ENCODE data around the gene TCF7L2.

The TCF7L2 gene

GRCh38 chr10:113007343-113007771, 57.3 kb downstream of the TCF7L2 start:
- H3K36me3 ChIP-seq (ENCODE audit: control insufficient read depth, insufficient read depth, low read length) = no peaks in the 10 kb centered on the region
- peaks cover 4% of the 10 kb centered on the region for H3K27me3 ChIP-seq (replicated peaks; ENCODE audit: control insufficient read depth, insufficient read depth, low read length)
- TF ChIP-seq, protein P1, sequence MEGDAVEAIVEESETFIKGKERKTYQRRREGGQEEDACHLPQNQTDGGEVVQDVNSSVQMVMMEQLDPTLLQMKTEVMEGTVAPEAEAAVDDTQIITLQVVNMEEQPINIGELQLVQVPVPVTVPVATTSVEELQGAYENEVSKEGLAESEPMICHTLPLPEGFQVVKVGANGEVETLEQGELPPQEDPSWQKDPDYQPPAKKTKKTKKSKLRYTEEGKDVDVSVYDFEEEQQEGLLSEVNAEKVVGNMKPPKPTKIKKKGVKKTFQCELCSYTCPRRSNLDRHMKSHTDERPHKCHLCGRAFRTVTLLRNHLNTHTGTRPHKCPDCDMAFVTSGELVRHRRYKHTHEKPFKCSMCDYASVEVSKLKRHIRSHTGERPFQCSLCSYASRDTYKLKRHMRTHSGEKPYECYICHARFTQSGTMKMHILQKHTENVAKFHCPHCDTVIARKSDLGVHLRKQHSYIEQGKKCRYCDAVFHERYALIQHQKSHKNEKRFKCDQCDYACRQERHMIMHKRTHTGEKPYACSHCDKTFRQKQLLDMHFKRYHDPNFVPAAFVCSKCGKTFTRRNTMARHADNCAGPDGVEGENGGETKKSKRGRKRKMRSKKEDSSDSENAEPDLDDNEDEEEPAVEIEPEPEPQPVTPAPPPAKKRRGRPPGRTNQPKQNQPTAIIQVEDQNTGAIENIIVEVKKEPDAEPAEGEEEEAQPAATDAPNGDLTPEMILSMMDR (IDR thresholded peaks at IDR 0.05; ENCODE audit: insufficient read depth, low read length, poor library complexity, severe bottlenecking) = no peak
- no peak overlapping the region for H3K4me3 ChIP-seq (replicated peaks; ENCODE audit: low read depth, low read length)
- no peak for DNase-seq (ENCODE audit: extremely low read depth, insufficient read length)

DNA sequence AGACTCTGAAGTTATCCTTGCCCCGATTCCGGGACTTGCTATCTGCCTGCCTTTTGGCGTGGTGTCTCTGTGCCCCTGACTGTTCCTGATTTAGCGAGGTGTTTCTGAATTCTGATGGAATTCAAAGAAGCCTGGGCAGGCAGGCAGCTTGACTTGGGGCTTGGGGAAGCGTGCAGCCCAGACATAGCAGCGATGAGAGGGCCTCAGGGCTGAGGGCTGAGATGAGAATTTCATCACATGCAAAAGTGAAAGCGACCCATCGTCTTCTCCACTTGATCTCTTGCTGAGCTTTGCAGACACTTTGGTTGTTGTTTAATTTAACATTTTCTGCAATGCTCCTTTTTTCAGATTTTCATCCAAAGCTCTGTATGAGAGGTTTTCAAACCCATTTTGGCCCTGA, 57.8 kb downstream of the TCF7L2 start:
- no peak for DNase-seq (ENCODE audit: extremely low read depth, insufficient read length)
- TF ChIP-seq, protein P1 (IDR thresholded peaks at IDR 0.05; ENCODE audit: insufficient read depth, low read length, poor library complexity, severe bottlenecking) = no peak
- Histone ChIP-seq H3K4me3 (replicated peaks; ENCODE audit: low read depth, low read length) (no peak overlapping the region), H3K27me3 (replicated peaks; ENCODE audit: control insufficient read depth, insufficient read depth, low read length) (peaks cover 4% of the 10 kb centered on the region), H3K36me3 (ENCODE audit: control insufficient read depth, insufficient read depth, low read length) (no peaks in the 10 kb centered on the region)

- no peak for DNase-seq (ENCODE audit: extremely low read depth, insufficient read length)
- TF ChIP-seq, protein P1 (IDR thresholded peaks at IDR 0.05; ENCODE audit: insufficient read depth, low read length, poor library complexity, severe bottlenecking) = no peak
- Histone ChIP-seq H3K4me3 (replicated peaks; ENCODE audit: low read depth, low read length) (no peak overlapping the region), H3K36me3 (ENCODE audit: control insufficient read depth, insufficient read depth, low read length) (no peaks in the 10 kb centered on the region), H3K27me3 (replicated peaks; ENCODE audit: control insufficient read depth, insufficient read depth, low read length) (peaks cover 2% of the 10 kb centered on the region; the same call in 1 of the 2 replicates)
These were observed 61.7 kb downstream of the TCF7L2 start for GRCh38 chr10:113011592-113012374.

- no peak overlapping the region for H3K4me3 ChIP-seq (replicated peaks; ENCODE audit: low read depth, low read length)
- no peaks in the 10 kb centered on the region for H3K27me3 ChIP-seq (replicated peaks; ENCODE audit: control insufficient read depth, insufficient read depth, low read length)
- TF ChIP-seq, protein P1 (IDR thresholded peaks at IDR 0.05; ENCODE audit: insufficient read depth, low read length, poor library complexity, severe bottlenecking) = no peak
- H3K36me3 ChIP-seq (ENCODE audit: control insufficient read depth, insufficient read depth, low read length) = no peaks in the 10 kb centered on the region
- DNase-seq (ENCODE audit: extremely low read depth, insufficient read length) = no peak
These were observed 65.2 kb downstream of the TCF7L2 start for GRCh38 chr10:113015201-113015600.

DNA sequence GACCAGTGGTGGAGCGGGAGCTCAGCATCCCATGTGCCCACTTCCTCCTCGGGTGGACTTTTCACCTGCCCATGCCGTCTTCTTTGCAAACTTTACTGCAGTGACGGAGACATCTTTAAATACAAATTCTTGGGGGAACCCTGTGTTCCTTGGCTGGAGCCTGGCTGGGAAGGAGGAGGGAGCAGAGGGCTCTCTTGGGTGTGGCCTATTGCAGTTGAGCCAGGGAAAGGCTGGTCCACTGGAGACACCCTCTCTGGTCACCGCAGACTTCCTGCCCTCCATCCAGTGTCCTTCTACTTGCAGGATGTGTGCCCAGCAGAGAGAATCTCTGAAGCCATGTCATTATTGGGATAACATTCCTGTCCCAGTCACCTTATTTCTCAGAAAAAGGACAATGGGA, 67.3 kb downstream of the TCF7L2 start:
- H3K27me3 ChIP-seq (replicated peaks; ENCODE audit: control insufficient read depth, insufficient read depth, low read length) = no peaks in the 10 kb centered on the region
- TF ChIP-seq, protein P1 (IDR thresholded peaks at IDR 0.05; ENCODE audit: insufficient read depth, low read length, poor library complexity, severe bottlenecking) = no peak
- H3K36me3 ChIP-seq (ENCODE audit: control insufficient read depth, insufficient read depth, low read length) = no peaks in the 10 kb centered on the region
- H3K4me3 ChIP-seq (replicated peaks; ENCODE audit: low read depth, low read length) = no peak overlapping the region
- no peak for DNase-seq (ENCODE audit: extremely low read depth, insufficient read length)
